Fibroblast of mammary gland (primary cell): ENCODE measurements around the gene INSYN2B.

Experiments used
- DNase-seq: peaks from one replicate; pipeline ENCODE4 v3.0.0-alpha.2; 2010; ENCODE audit warnings: low read depth
- H3K4me3 ChIP-seq: 2 replicates; pipeline ENCODE4 v1.5.1; 2011; ENCODE audit warnings: low read depth, mild to moderate bottlenecking, low read length, moderate library complexity; ENCODE audit not compliant: control insufficient read depth
- TF ChIP-seq, protein P1 (sequence below): conservative IDR thresholded peaks from 2 replicates; pipeline ENCODE4 v1.5.1; 2011; ENCODE audit warnings: low read depth, low read length, inconsistent platforms; ENCODE audit not compliant: control insufficient read depth, insufficient read depth

The INSYN2B gene

DNA sequence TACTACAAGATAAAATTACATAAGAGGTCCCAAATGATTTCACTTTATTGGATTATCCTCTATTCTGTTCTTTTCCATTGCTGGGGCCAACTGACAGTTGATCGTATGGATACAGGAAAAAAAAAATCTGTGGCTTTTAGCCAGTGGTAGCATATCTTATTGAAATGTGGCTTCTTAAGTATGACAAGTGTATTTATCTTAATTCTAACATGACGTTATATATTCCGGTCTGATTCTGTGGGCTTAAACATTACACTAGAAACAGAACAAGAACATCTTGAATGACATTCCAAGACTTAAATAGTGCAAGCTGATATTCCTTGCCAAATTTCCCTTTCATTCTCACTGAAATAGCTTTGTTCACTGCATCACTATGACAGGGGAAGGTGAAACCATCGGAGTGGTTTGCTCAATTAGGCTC lies 117.9 kb downstream of the INSYN2B start:
- no peak overlapping the region for H3K4me3 ChIP-seq
- TF ChIP-seq, protein P1, sequence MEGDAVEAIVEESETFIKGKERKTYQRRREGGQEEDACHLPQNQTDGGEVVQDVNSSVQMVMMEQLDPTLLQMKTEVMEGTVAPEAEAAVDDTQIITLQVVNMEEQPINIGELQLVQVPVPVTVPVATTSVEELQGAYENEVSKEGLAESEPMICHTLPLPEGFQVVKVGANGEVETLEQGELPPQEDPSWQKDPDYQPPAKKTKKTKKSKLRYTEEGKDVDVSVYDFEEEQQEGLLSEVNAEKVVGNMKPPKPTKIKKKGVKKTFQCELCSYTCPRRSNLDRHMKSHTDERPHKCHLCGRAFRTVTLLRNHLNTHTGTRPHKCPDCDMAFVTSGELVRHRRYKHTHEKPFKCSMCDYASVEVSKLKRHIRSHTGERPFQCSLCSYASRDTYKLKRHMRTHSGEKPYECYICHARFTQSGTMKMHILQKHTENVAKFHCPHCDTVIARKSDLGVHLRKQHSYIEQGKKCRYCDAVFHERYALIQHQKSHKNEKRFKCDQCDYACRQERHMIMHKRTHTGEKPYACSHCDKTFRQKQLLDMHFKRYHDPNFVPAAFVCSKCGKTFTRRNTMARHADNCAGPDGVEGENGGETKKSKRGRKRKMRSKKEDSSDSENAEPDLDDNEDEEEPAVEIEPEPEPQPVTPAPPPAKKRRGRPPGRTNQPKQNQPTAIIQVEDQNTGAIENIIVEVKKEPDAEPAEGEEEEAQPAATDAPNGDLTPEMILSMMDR, result no peak
- no peak for DNase-seq

DNA sequence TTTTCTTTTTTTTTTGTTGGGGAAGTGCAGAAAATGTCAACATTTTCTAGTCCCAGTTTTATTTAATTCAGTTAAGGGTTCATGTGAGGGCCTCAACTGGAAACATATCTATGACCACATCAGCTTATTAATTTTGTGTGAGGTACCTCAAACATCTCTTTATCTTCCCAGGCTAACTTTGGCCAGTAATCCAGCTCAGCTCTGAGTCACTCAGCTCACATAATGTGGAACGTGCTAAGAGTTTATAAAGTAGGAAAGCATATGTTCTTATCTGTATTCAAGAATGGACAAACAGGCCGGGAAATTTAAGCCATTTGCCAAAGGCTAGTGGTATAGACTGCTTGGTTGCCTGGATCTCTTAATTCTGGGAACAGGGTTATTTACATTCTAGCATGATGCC lies 118.4 kb downstream of the INSYN2B start:
- DNase-seq, result peak; percentile 79
- no peak overlapping the region for H3K4me3 ChIP-seq
- TF ChIP-seq, protein P1, result no peak

DNA sequence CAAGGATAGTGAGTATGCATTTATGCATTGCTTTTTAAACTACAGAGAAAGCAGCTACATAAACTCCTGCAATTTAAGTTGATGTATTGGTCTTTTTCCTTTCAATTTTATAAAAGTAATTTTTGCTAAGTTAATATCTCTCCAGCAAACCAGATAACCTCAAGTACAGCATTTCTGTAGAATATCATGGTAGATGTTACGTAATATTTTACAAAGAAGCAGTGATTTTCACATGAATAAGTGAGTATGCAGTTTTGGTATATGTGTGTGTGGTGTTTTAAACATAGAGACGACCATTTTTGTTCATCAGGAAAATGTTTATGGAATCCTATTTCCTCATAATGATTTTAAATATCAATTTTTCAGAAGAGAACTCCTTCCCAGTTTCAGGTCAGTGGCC lies 118.9 kb downstream of the INSYN2B start:
- H3K4me3 ChIP-seq, result no peak overlapping the region
- TF ChIP-seq, protein P1, result no peak
- no peak for DNase-seq

DNA sequence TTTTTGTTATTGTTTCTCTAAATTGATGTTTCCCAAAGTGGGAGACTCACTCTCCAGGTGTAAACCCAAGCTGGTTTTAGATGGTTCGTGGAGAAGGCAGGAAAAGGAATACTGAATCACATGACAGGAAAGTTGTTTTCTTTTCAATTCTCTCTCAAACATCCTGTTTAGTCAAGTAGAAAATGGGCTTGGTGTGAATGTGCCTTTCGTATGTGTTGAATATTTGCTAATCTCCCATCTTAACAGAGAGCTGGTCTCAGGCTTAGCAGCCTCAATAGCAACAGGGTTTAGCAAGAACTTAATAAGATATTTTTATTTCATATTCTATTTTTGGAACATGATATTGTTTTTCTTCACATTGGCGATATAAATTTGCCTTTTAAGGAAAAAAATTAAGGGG lies 119.7 kb downstream of the INSYN2B start:
- TF ChIP-seq, protein P1, result no peak
- no peak overlapping the region for H3K4me3 ChIP-seq
- no peak for DNase-seq

DNA sequence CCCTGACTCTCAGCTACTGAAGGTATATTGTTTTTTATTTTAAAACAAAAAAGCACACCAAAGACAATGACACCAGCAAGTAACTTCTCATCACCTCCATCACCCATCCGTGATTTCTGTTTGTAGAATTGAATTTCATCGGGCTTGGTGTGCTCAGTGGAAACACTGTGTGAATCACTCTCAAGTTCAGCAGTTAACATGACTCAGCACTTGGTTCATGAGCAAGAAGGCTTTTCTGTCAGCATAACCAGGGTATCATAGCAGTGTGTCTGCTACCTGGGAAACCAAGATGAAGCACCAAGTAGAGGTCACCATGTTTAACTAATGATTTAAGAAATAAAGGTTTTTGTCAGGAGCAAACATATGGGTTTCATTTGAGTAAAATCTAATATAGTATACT lies 123.7 kb downstream of the INSYN2B start:
- DNase-seq, result peak; percentile 91
- TF ChIP-seq, protein P1, result no peak
- no peak overlapping the region for H3K4me3 ChIP-seq

DNA sequence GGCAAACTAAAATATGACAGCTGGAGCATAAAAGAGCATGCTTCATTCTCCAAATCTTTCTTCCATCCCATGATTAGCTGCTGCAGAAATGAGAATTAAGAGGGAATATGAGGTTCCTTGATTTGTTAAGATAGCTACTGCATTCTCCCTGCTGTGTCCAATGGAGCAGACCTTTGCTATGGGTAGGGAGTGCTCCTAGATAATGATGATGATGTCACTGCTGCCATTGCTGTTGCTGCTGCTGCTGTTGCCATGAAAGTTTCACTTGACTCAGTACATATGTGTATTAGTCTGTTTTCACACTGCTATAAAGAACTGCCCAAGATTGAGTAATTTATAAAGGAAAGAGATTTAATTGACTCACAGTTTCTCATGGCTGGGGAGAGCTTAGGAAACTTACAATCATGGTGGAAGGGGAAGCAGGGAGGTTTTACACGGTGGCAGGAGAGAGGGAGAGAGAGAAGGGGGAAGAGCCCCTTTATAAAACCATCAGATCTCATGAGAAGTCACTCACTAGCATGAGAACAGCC lies 128.9 kb downstream of the INSYN2B start:
- no peak overlapping the region for H3K4me3 ChIP-seq
- TF ChIP-seq, protein P1, result no peak
- no peak for DNase-seq

DNA sequence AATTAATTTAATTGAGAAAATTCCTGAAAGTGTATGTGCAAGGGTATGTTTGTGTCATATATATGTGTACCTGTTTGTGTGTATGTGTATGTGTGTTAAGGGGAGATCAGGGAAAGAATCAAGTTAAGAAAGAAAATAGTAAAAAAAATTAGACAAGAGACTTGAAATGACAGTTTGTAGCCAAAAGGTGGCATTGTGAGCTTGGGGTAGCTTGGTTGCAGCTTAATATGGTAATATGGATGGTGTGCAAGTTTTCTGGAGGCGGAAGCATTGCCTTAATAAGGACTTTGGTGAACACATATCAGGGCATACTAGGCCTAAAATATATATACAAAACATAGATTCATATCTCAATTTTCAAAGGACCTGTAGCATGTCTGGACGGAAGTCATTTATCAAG lies 129.9 kb downstream of the INSYN2B start:
- no peak overlapping the region for H3K4me3 ChIP-seq
- peak; percentile 17 for DNase-seq
- TF ChIP-seq, protein P1, result peak; percentile 29
